SHP77 (cell line): Measurements from ENCODE around the gene AARS1.
"Not testable (repeated sequence)": the region's sequence is repeated elsewhere in the genome, so short reads cannot be mapped to it uniquely, and the experiment has no call there.

Source experiments
- DNase-seq, 2 experiments: peaks; one replicate each; lab custom pipeline; 2025; lab: John Stamatoyannopoulos, UW

Gene AARS1

DNA sequence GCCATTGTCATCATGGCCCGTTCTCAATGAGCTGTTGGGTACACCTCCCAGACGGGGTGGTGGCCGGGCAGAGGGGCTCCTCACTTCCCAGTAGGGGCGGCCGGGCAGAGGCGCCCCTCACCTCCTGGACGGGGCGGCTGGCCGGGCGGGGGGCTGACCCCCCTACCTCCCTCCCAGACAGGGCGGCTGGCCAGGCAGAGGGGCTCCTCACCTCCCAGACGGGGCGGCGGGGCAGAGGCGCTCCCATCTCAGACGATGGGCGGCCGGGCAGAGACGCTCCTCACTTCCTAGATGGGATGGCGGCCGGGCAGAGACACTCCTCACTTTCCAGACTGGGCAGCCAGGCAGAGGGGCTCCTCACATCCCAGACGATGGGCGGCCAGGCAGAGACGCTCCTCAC lies 64.7 kb downstream of the AARS1 start:
- DNase-seq: not testable (repeated sequence)

DNA sequence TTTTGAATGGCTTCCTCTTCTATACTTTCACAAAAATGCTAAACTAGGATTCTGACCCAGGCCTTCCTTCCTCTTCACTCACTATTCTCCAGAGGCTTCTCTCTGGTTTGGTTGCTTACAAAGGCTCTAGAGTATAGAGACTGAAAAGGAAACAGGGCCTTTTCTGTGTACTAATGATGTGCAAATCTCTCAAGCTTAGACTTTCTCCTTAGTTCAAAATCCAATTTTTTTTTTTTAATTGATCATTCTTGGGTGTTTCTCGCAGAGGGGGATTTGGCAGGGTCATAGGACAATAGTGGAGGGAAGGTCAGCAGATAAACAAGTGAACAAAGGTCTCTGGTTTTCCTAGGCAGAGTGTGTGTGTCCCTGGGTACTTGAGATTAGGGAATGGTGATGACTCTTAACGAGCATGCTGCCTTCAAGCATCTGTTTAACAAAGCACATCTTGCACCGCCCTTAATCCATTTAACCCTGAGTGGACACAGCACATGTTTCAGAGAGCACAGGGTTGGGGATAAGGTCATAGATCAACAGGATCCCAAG lies 65.3 kb downstream of the AARS1 start:
- not testable (repeated sequence) for DNase-seq

DNA sequence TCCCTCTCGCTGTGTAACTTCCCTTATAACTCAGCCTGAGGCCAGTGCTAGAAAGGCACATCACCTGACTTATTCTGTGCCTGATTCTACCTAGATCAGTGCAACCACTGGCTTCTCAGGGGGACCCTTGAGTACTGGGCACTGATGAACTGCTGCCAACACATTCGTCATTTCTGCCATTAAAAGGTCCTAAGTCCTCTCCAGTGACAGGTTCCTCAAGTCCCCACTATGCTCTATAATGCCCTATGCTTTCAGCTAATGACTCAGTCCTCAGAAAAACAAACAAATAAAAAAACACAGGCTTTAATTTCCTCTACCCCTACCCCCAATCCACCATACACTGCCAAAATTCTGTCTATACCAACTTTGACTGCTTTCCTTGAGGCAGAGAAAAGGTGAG lies 66.1 kb downstream of the AARS1 start:
- not testable (repeated sequence) for DNase-seq

DNA sequence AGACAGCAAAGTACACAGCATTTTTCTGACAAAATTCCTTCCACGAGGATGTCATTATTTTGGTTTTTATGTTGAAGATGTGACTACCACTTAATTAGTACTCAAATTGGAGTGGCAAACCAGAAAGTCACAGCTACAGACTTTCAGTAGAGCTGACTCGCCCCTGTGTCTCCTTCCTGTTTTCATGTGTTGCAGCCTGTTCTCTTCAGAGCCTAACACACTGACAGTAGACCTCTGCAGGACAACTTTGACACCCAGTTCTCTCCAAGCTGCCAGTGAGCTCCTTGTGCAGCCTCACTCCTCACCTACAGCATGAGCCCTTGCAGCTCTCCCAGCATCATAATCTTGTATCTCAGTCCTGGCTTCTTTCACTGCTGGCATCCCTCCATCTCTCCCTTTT lies 66.7 kb downstream of the AARS1 start:
- not testable (repeated sequence) for DNase-seq

DNA sequence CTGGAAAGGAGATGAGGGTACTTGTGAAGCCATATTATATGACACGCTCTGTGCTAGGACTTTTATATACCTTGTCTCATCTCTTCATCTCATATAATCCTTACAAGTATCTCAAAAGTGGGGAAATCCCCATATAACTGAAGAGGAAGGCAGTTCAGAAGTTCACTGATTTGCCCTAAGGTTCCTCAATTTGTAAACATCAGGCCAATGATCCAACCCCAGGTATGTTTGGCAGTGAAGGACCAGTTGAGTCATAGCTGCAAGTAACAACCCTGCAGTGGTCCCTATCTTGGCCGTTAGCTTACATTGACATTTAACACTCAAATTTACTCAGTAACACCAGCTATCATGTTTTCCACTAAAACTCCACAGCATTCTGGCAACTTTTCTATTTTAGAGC lies 70.7 kb downstream of the AARS1 start:
- not testable (repeated sequence) for DNase-seq

DNA sequence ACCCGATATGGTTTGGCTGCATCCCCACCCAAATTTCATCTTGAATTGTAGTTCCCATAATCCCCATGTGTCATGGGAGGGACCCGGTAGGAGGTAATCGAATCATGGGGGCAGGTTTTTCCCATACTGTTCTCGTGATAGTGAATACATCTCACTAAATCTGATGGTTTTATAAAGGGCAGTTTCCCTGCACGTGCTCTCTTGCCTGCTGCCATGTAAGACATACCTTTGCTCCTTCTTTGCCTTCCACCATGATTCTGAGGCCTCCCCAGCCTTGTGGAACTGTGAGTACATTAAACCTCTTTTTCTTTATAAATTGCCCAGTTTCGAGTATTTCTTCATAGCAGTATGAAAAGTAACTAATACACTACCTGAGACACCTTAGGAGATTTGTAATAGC lies 82.9 kb downstream of the AARS1 start:
- DNase-seq: not testable (repeated sequence)

DNA sequence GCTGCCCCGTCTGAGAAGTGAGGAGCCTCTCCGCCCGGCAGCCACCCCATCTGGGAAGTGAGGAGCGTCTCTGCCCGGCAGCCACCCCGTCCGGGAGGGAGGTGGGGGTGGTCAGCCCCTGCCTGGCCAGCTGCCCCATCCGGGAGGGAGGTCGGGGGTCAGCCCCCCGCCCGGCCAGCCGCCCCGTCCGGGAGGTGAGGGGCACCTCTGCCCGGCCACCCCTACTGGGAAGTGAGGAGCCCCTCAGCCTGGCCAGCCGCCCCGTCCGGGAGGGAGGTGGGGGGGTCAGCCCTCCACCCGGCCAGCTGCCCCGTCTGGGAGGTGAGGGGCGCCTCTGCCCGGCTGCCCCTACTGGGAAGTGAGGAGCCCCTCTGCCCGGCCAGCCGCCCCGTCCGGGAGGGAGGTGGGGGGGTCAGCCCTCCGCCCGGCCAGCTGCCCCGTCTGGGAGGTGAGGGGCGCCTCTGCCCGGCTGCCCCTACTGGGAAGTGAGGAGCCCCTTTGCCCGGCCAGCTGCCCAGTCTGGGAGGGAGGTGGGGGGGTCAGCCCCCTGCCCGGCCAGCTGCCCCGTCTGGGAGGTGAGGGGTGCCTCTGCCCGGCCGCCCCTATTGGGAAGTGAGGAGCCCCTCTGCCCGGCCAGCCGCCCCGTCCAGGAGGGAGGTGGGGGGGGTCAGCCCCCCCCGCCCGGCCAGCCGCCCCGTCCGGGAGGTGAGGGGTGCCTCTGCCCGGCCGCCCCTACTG lies 84.5 kb downstream of the AARS1 start:
- DNase-seq: not testable (repeated sequence)

DNA sequence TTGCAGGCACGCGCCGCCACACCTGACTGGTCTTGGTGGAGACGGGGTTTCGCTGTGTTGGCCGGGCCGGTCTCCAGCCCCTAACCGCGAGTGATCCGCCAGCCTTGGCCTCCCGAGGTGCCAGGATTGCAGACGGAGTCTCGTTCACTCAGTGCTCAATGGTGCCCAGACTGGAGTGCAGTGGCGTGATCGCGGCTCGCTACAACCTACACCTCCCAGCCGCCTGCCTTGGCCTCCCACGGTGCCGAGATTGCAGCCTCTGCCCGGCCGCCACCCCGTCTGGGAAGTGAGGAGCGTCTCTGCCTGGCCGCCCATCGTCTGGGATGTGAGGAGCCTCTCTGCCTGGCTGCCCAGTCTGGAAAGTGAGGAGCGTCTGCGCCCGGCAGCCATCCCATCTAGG lies 85.3 kb downstream of the AARS1 start:
- not testable (repeated sequence) for DNase-seq

DNA sequence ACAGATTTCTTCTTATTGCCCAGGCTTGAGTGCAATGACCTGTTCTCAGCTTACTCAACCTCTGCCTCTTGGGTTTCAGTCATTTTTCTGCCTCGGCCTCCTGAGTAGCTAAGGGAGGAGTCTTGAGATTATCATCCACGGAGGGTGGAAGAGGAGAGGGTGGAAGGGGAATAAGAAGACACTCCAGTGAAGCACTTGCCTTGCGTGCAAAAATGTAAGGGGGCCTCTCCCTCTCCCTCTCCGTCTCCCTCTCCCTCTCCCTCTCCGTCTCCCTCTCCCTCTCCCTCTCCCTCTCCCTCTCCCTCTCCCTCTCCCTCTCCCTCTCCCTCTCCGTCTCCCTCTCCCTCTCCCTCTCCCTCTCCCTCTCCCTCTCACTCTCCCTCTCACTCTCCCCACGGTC lies 85.8 kb downstream of the AARS1 start:
- DNase-seq: not testable (repeated sequence)
